Measurements from ENCODE around the gene RASGRF1. TPM values are rescaled to one million over a fixed set of nuclear protein-coding genes. Genes with fewer than 3 reads are reported as not detected.

Gene RASGRF1
- total and polyA plus RNA-seq, 12 donors: under 0.01 to 0.86 (median 0.37) TPM; not detected in 9

DNA sequence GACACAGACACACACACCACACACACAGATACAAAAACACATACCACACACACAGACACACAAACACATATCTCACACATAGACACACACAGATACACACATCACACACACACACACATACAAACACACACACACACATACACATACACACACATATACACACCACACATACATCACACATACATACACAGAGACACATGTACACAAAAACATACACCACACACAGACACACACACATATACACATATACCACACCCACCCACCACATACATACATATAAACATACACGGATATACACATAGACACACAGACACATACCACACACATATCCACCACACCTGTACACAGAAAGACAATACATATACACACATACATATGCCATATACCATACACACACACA, 66.7 kb downstream of the RASGRF1 start:
- TF ChIP-seq, protein P1, sequence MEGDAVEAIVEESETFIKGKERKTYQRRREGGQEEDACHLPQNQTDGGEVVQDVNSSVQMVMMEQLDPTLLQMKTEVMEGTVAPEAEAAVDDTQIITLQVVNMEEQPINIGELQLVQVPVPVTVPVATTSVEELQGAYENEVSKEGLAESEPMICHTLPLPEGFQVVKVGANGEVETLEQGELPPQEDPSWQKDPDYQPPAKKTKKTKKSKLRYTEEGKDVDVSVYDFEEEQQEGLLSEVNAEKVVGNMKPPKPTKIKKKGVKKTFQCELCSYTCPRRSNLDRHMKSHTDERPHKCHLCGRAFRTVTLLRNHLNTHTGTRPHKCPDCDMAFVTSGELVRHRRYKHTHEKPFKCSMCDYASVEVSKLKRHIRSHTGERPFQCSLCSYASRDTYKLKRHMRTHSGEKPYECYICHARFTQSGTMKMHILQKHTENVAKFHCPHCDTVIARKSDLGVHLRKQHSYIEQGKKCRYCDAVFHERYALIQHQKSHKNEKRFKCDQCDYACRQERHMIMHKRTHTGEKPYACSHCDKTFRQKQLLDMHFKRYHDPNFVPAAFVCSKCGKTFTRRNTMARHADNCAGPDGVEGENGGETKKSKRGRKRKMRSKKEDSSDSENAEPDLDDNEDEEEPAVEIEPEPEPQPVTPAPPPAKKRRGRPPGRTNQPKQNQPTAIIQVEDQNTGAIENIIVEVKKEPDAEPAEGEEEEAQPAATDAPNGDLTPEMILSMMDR (IDR thresholded peaks at IDR 0.05): no peak
- no peaks in the 10 kb centered on the region for H3K4me1 ChIP-seq
- 93 to 96% methylated on average over 1 of the region's 1 CpG for WGBS, 2 donors
- H3K27ac ChIP-seq: no peak overlapping the region
- H3K4me3 ChIP-seq: no peak overlapping the region
- ATAC-seq: no peak
- H3K9me3 ChIP-seq: no peaks in the 10 kb centered on the region
- no peak for DNase-seq
- no peaks in the 10 kb centered on the region for H3K36me3 ChIP-seq
- H3K27me3 ChIP-seq: peaks cover 0 to 4% (median 0%) of the 10 kb centered on the region in 7 donors
- intact Hi-C loops (cut with DNase I): no loop called here

DNA sequence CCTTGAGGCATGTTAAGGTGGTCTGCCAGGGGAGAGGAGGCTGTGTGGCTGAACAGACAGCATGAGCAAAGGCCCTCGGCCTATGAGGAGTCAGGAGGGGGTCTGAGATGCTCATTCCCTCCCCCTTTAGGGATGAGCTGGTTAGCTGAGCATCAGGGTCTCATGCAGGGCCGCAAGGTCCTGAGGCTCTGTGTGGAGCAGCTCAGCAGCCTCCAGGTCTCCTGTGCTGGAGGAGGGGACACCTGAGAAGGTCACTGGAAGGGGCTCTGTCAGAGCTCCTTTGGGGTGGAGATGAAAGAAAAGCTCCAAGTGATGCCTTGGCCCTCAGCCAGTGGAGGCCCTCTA, 67.1 kb downstream of the RASGRF1 start:
- intact Hi-C loops (cut with DNase I): no loop called here
- Histone ChIP-seq H3K27ac (no peak overlapping the region), H3K4me1 (no peaks in the 10 kb centered on the region), H3K4me3 (no peak overlapping the region), H3K36me3 (no peaks in the 10 kb centered on the region), H3K27me3 (peaks cover 0 to 4% (median 0%) of the 10 kb centered on the region in 7 donors), H3K9me3 (no peaks in the 10 kb centered on the region)
- WGBS, 2 donors: 46 to 47% methylated on average over 2 of the region's 2 CpGs
- DNase-seq (no peak), ATAC-seq (no peak)
- TF ChIP-seq, protein P1 (IDR thresholded peaks at IDR 0.05): no peak

DNA sequence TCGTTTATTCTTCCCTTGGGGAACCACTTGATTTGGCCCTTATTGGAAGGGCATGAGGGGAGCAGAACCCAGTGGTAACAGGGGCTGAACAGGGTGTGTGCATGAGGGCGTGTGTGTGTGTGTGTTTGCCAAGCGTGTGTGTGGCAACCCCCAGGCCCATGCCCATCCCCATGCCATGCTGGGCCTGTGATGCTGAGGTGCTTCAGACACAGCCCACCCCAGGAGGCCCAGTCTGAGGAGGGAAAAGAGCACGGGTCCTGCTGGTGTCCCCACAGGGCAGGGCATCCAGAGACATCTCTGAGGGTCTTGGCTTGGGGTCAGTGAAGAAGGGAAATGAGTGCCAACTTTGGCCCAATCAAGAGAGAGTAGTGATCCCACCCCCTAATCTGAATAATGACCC, 71.6 kb downstream of the RASGRF1 start:
- H3K4me3 ChIP-seq: no peak overlapping the region
- DNase-seq (no peak), ATAC-seq (no peak)
- WGBS, 2 donors: 75 to 79% methylated on average over 4 of the region's 4 CpGs
- H3K4me1 ChIP-seq: no peaks in the 10 kb centered on the region
- H3K27ac ChIP-seq: no peak overlapping the region
- TF ChIP-seq, protein P1 (IDR thresholded peaks at IDR 0.05): no peak
- no peaks in the 10 kb centered on the region for H3K36me3 ChIP-seq
- intact Hi-C loops (cut with DNase I): no loop called here
- H3K27me3 ChIP-seq: no peaks in the 10 kb centered on the region
- H3K9me3 ChIP-seq: no peaks in the 10 kb centered on the region

DNA sequence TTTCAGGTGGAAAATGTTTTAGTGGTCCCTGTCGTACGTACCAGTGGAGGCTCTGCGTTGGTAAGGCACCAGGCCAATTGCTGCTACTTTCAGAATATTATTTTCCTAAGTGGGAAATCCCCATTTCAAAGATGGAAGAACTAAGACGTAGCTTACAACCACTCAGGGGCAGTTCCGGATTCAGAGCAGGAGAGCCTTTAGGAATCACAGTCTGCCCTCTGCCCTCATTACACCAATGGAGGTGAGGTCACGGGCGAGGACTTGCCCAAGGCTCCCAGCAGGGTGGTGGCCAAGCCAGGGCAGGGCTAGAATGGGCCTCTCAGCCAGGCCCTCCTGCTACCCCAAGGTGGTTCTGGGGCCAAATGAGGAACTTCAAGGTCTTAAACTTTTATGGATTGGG, 72.6 kb downstream of the RASGRF1 start:
- TF ChIP-seq, protein P1 (IDR thresholded peaks at IDR 0.05): no peak
- no peak overlapping the region for H3K4me3 ChIP-seq
- H3K36me3 ChIP-seq: no peaks in the 10 kb centered on the region
- no peaks in the 10 kb centered on the region for H3K9me3 ChIP-seq
- no peak overlapping the region for H3K27ac ChIP-seq
- DNase-seq (no peak), ATAC-seq (no peak)
- 89 to 91% methylated on average over 7 of the region's 7 CpGs for WGBS, 2 donors
- no peaks in the 10 kb centered on the region for H3K4me1 ChIP-seq
- intact Hi-C loops (cut with DNase I): no loop called here
- H3K27me3 ChIP-seq: no peaks in the 10 kb centered on the region

All from heart right ventricle (tissue), 16 donors.